ENCODE results near the gene TPD52L2.

The TPD52L2 gene

DNA sequence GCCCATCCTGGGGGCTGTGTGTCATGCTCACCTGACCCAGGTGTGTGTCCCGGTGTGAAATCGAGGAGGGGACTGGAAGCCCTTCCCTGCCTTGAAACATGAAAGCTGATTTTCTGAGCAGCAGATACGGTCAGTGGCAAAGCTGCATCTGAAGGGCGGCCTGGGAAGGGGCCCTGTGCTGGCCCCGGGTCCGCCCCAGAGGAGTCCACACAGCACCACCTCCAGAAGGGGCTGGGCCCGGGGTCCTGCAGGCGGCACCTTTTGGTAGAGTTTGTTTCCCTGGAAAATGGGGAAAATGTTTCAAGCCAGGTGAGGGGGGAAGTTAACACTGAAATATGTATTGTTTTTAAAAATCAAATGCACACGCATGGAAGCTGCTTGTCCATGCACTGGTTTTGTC, 70.4 kb downstream of the TPD52L2 start:
- no peak for DNase-seq

DNA sequence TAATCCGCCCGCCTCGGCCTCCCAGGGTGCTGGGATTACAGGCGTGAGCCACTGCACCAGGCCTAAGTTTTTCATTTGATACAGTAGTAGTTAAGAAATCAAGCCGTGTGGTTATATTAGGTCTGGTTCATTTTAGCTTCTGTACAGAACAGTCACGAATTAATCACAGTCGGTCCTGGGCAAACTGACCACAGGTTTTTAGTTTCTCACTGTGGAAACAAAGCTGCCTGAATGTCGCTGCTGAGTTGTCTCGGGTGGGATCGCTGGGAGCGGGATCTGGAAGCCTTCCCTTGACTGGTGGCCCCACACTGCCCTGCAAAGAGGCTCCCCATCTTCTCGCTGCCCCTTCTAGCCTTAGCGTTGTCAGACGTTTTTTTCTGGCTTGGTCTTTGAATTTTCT, 72.5 kb downstream of the TPD52L2 start:
- no peak for DNase-seq

DNA sequence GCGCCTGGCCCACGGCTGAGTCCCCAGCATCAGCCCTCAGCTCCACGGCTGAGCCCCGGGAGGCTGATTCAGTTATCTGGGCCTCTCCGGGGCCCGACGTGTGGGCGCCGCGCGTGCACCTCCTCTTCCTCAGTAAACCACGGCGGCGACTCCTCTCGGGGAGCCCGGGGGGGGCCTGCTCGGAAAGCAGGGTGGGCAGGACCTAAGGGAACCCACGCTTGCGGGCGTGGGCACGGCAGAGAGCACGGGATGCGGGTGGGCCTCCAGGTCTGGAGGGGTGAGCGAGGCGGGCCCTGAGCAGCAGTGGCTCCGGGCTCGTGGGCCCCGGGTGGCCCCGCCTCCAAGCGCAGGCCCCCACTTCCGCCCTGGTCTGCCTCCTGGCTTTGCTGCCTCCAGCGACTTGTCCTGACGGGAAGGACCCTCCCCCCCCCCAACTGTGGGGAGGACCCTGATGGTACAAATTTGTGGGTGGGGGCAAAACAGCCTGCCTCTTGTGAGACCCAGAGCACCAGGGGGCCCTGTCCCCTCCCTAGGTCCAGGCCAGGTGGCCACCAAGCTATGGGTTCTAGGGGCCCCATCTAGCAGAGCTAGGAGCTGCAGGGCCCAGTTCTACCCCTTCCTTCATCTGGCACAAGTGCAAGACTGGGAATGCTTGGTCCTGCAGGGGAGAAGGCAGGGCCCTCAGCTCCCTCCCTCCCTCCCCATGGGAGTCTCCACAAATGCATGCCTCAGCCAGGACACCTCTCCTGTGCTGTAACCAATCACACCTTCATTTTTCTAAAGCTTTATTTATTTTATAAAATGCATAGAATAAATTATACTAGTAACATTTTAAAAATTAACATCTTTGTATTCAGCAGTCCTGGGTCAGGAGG, 74.2 kb downstream of the TPD52L2 start:
- DNase-seq, result peak; percentile 22

DNA sequence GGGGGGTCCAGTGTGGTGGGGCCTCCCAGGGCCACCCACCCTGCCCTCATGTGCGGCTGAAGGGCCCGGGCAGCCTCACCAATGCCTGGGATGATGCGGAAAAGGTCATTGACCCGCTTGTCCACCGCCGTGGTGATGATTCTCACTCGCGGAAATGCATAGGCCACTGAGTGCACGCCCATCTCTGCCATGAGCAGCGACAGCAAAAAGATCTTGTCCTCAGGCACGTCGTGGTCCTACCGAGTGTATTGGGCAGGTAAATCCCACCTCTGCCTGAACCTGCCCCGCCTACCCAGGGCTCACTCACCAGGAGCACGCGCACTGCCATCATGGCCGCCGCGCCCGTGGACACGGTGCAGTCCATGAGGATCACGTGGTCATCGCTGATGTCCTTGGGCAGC, 75.0 kb downstream of the TPD52L2 start:
- DNase-seq, result no peak

DNA sequence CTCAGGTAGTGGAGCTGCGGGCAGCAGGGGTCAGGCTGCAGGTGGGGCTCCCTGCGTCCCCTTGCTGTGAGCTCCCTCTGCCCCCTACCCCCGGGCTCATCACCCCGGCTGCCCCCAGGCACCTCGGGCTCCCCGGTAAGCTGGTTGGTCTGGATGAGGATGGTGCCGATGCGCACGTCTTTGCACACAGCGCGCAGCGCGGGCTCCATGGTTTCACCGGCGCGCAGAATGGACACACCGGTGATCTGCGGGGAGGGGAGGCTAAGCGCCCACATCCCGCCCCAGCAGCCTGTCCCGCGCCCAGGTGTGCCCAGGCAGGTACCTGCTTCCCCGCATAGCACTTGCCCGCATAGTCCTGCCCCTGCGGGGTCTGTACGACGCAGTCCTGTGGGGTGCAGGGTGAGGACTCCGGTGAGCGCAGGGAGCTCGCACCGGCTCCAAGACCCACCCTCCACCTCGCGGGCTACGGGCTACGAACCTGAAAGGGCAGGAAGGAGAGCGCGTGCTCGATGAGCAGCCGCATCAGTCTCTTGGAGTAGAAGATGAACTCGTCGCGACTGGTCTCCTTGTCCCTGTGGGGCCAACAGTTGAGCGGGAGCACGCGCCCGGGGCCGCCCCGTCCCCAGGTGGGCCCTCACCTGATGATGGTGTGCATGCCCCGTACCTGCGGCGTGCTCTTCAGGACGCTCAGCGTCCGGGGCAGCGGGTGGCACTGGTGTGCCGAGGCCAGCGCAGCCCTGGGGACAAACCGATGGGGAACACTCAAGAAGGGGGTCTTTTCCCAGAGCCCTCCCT, 75.6 kb downstream of the TPD52L2 start:
- DNase-seq, result no peak
